ENCODE measurements around the gene RPL9. TPM values are rescaled to one million over a fixed set of nuclear protein-coding genes. Genes with fewer than 3 reads are reported as not detected.
A peak's percentile ranks its signal among the peaks of the same experiment; 100 is the strongest.

Gene RPL9
- total RNA-seq, 1 donor from 2014 or later = 6,069 TPM

DNA sequence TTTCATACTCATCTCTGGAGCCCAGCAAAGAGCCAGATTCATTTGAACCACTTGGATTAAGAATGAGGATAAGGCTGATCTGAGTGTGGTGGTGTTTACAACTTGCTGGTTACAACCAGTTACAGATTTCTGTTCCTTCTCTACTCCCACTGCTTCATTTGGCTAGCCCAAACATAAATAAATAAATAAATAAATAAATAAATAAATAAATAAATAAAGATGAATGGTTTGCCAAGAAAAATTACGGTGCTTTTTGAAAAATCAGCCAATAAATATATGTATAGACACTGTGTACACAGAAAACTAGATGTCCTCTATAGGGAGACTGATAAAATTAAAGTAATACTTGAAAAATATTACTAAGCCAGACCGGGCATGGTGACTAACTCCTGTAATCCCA lies 17.1 kb downstream of the RPL9 start:
- TF ChIP-seq, protein P1, sequence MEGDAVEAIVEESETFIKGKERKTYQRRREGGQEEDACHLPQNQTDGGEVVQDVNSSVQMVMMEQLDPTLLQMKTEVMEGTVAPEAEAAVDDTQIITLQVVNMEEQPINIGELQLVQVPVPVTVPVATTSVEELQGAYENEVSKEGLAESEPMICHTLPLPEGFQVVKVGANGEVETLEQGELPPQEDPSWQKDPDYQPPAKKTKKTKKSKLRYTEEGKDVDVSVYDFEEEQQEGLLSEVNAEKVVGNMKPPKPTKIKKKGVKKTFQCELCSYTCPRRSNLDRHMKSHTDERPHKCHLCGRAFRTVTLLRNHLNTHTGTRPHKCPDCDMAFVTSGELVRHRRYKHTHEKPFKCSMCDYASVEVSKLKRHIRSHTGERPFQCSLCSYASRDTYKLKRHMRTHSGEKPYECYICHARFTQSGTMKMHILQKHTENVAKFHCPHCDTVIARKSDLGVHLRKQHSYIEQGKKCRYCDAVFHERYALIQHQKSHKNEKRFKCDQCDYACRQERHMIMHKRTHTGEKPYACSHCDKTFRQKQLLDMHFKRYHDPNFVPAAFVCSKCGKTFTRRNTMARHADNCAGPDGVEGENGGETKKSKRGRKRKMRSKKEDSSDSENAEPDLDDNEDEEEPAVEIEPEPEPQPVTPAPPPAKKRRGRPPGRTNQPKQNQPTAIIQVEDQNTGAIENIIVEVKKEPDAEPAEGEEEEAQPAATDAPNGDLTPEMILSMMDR (IDR thresholded peaks at IDR 0.05; ENCODE audit: insufficient read depth, low read length, severe bottlenecking) = no peak
- no peak for DNase-seq (ENCODE audit: low read depth)

GRCh38 chr4:39435659-39436563 lies 22.8 kb downstream of the RPL9 start:
- TF ChIP-seq, protein P1 (IDR thresholded peaks at IDR 0.05; ENCODE audit: insufficient read depth, low read length, severe bottlenecking) = peak; percentile 8
- Histone ChIP-seq H3K36me3 (ENCODE audit: control insufficient read depth, insufficient read depth, low read length) (no peaks in the 10 kb centered on the region), H3K27me3 (ENCODE audit: control insufficient read depth, insufficient read depth, low read length) (no peaks in the 10 kb centered on the region), H3K4me3 (ENCODE audit: low read depth, low read length) (no peak overlapping the region)
- no peak for DNase-seq (ENCODE audit: low read depth)
- no peak for FAIRE-seq

More for the DNA sequence above, 17.1 kb downstream of the RPL9 start:
- Histone ChIP-seq H3K4me3 (ENCODE audit: low read depth, low read length) (no peak overlapping the region), H3K27me3 (ENCODE audit: control insufficient read depth, insufficient read depth, low read length) (no peaks in the 10 kb centered on the region), H3K36me3 (ENCODE audit: control insufficient read depth, insufficient read depth, low read length) (no peaks in the 10 kb centered on the region)
- FAIRE-seq = no peak

GRCh38 chr4:39433878-39434492 lies 24.7 kb downstream of the RPL9 start:
- DNase-seq (ENCODE audit: low read depth) (no peak), FAIRE-seq (peak; percentile 28)
- no peaks in the 10 kb centered on the region for H3K27me3 ChIP-seq (ENCODE audit: control insufficient read depth, insufficient read depth, low read length)
- no peaks in the 10 kb centered on the region for H3K36me3 ChIP-seq (ENCODE audit: control insufficient read depth, insufficient read depth, low read length)
- TF ChIP-seq, protein P1 (IDR thresholded peaks at IDR 0.05; ENCODE audit: insufficient read depth, low read length, severe bottlenecking) = no peak
- no peak overlapping the region for H3K4me3 ChIP-seq (ENCODE audit: low read depth, low read length)

DNA sequence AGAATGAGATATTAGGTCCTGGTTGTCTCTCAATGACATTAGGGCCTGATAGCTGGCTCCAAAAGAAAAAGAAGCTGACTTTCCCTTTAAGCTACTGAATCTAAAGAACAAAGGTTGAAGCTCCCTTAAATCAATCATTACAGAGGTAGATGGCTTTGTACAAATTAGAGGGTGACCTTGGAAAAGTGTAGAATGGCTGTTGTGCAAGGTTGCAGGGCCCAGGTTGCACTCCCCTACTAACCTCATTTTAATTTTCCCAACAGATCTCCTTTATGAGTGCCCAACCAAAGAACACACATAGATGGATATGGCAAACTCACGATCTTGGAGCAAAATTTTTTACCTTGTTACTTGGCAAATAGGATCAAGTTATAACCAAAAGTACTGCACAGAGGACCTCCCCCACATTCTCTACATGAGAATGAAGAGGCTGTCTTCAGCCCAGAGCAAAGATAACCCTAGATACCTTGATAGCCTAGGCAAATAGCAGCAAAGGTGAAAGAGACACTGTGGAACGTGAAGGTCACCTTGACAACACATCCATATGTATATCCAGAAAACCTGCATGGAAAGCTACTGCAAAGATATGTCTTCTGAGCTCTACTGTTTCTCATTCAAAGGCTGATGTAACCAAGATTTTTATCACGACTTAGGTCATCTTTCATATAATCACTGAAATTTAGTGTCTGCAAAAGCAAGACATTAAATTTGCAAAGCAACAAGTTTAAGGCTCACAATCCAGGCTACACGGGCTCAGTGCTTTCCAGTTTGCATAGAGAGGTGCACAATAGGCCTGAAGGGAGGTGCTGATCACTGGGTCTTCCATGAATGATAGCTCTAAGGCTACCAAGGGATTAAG lies 29.0 kb downstream of the RPL9 start:
- no peaks in the 10 kb centered on the region for H3K27me3 ChIP-seq (ENCODE audit: control insufficient read depth, insufficient read depth, low read length)
- DNase-seq (ENCODE audit: low read depth) (no peak), FAIRE-seq (no peak)
- TF ChIP-seq, protein P1 (IDR thresholded peaks at IDR 0.05; ENCODE audit: insufficient read depth, low read length, severe bottlenecking) = no peak
- H3K36me3 ChIP-seq (ENCODE audit: control insufficient read depth, insufficient read depth, low read length) = no peaks in the 10 kb centered on the region
- no peak overlapping the region for H3K4me3 ChIP-seq (ENCODE audit: low read depth, low read length)

- Histone ChIP-seq H3K36me3 (ENCODE audit: control insufficient read depth, insufficient read depth, low read length) (no peaks in the 10 kb centered on the region), H3K27me3 (ENCODE audit: control insufficient read depth, insufficient read depth, low read length) (no peaks in the 10 kb centered on the region), H3K4me3 (ENCODE audit: low read depth, low read length) (no peak overlapping the region)
- DNase-seq (ENCODE audit: low read depth) (peak; percentile 66), FAIRE-seq (no peak)
- TF ChIP-seq, protein P1 (IDR thresholded peaks at IDR 0.05; ENCODE audit: insufficient read depth, low read length, severe bottlenecking) = no peak
Measured at GRCh38 chr4:39427520-39428114, 31.1 kb downstream of the RPL9 start.
